Measurements from ENCODE around the gene LITAF.

LITAF gene

GRCh38 chr16:11546608-11547061, 40.1 kb downstream of the LITAF start:
- CTCF ChIA-PET, result interaction anchor here (0.5 to 1.4 kb wide), 2 partner anchors 14 to 1031 kb away, joined by 3 to 4 read pairs; no protein-coding TSS in a partner anchor
- H3K9me3 ChIP-seq (ENCODE audit: control insufficient read depth, insufficient read depth, low read depth, low read length), result no peaks in the 10 kb centered on the region

GRCh38 chr16:11543661-11544393, 42.9 kb downstream of the LITAF start:
- Histone ChIP-seq H3K27ac (ENCODE audit: extremely low read depth, low read depth, low read length) (no peak overlapping the region), H3K36me3 (ENCODE audit: control insufficient read depth in 2 of 2, insufficient read depth in 1 of 2, low read length in 2 of 2) (peaks cover 0 to 15% of the 10 kb centered on the region in 2 experiments; a peak in 1 of 3 replicates), H3K4me3 (ENCODE audit: low read depth, low read length) (no peak overlapping the region), H3K4me1 (ENCODE audit: control insufficient read depth, insufficient read depth, low read length) (no peaks in the 10 kb centered on the region), H3K9me3 (ENCODE audit: control insufficient read depth, insufficient read depth, low read depth, low read length) (no peaks in the 10 kb centered on the region)
- ChIA-PET CTCF (interaction anchor here (0.8 kb wide), 1 partner anchor 13 kb away, joined by 3 read pairs; no protein-coding TSS in a partner anchor), POLR2A (no interaction called here)
- TF ChIP-seq ZEB2 (tag by site-specific recombination; IDR thresholded peaks at IDR 0.05), result no peak
- TF ChIP-seq ZFHX2 (tag by site-specific recombination; conservative IDR thresholded peaks at IDR 0.05), result peak; percentile 95
- peak; percentile 97 for TF ChIP-seq EGR2 (tag by site-specific recombination; IDR thresholded peaks at IDR 0.05; ENCODE audit: low read depth)

More at GRCh38 chr16:11546608-11547061, 40.1 kb downstream of the LITAF start:
- no peak for TF ChIP-seq ZNF248 (tag by site-specific recombination; IDR thresholded peaks at IDR 0.05)
- TF ChIP-seq TRIM28 (IDR thresholded peaks at IDR 0.05; ENCODE audit: borderline replicate concordance, low read length), result no peak
- no peak for TF ChIP-seq ZSCAN5A (tag by site-specific recombination; IDR thresholded peaks at IDR 0.05)
- no peak for TF ChIP-seq ZNF776 (tag by site-specific recombination; IDR thresholded peaks at IDR 0.05; ENCODE audit: borderline replicate concordance)
- TF ChIP-seq GLI4 (tag by site-specific recombination; IDR thresholded peaks at IDR 0.05), result no peak
- TF ChIP-seq ZNF654 (tag by site-specific recombination; IDR thresholded peaks at IDR 0.05; ENCODE audit: low read depth), result no peak
- TF ChIP-seq HOXA7 (CRISPR knock-in tag; IDR thresholded peaks at IDR 0.05; ENCODE audit: borderline replicate concordance), result no peak
- no peak for TF ChIP-seq ELK4 (IDR thresholded peaks at IDR 0.05; ENCODE audit: borderline replicate concordance, low read depth, low read length)
- TF ChIP-seq GFI1B (tag by site-specific recombination; IDR thresholded peaks at IDR 0.05), result no peak
- no peak for TF ChIP-seq ZNF23 (tag by site-specific recombination; IDR thresholded peaks at IDR 0.05; ENCODE audit: borderline replicate concordance)
- no peak for TF ChIP-seq ZNF664 (tag by site-specific recombination; IDR thresholded peaks at IDR 0.05)
- H3K36me3 ChIP-seq (ENCODE audit: control insufficient read depth in 2 of 2, insufficient read depth in 1 of 2, low read length in 2 of 2), result peaks cover 0 to 43% of the 10 kb centered on the region in 2 experiments; a peak in 2 of 3 replicates
- H3K27ac ChIP-seq (ENCODE audit: extremely low read depth, low read depth, low read length), result no peak overlapping the region
- POLR2A ChIA-PET, result no interaction called here
- no peaks in the 10 kb centered on the region for H3K4me1 ChIP-seq (ENCODE audit: control insufficient read depth, insufficient read depth, low read length)
- H3K4me3 ChIP-seq (ENCODE audit: low read depth, low read length), result no peak overlapping the region

GRCh38 chr16:11542069-11542744, 44.5 kb downstream of the LITAF start:
- Histone ChIP-seq H3K27ac (ENCODE audit: extremely low read depth, low read depth, low read length) (no peak overlapping the region), H3K9me3 (ENCODE audit: control insufficient read depth, insufficient read depth, low read depth, low read length) (no peaks in the 10 kb centered on the region), H3K4me3 (ENCODE audit: low read depth, low read length) (no peak overlapping the region), H3K4me1 (ENCODE audit: control insufficient read depth, insufficient read depth, low read length) (no peaks in the 10 kb centered on the region), H3K36me3 (ENCODE audit: control insufficient read depth in 2 of 2, insufficient read depth in 1 of 2, low read length in 2 of 2) (peaks cover 0 to 2% of the 10 kb centered on the region in 2 experiments; a peak in 1 of 3 replicates)
- ChIA-PET POLR2A (no interaction called here), CTCF (interaction anchor here (0.6 to 1.0 kb wide), 3 partner anchors 10 to 99 kb away, joined by 3 to 4 read pairs (median 3); no protein-coding TSS in a partner anchor)
- TF ChIP-seq ZNF132 (tag by site-specific recombination; IDR thresholded peaks at IDR 0.05; ENCODE audit: borderline replicate concordance) (no peak), ZBTB20 (tag by site-specific recombination; IDR thresholded peaks at IDR 0.05) (peak; percentile 53; the same call in 1 of the 2 replicates)
